Neural progenitor cell (in vitro differentiated cells): ENCODE data around the gene DPF3. TPM values are rescaled to one million over a fixed set of nuclear protein-coding genes. Genes with fewer than 3 reads are reported as not detected.

Experiments
- DNase-seq: peaks from one replicate; pipeline ENCODE4 v3.0.0-alpha.2; 2016; ENCODE audit warnings: low spot score
- H2AFZ ChIP-seq: fragments of 200-600 bp; sonication (generic); replicated peaks from 2 replicates; pipeline ENCODE4 v1.6.1; 2016; ENCODE audit warnings: antibody characterized with exemption
- H3F3A ChIP-seq: fragments of 200-600 bp; sonication (generic); 2 replicates; pipeline ENCODE4 v1.6.1; 2016; ENCODE audit warnings: antibody characterized with exemption, low read depth
- H3K27ac ChIP-seq: fragments of 200-600 bp; sonication (generic); 2 replicates; pipeline ENCODE4 v1.5.1; 2016; ENCODE audit warnings: mild to moderate bottlenecking
- H3K27me3 ChIP-seq: fragments of 200-600 bp; sonication (generic); 2 replicates; pipeline ENCODE4 v1.6.1; 2016; ENCODE audit warnings: mild to moderate bottlenecking, moderate library complexity
- H3K36me3 ChIP-seq: fragments of 200-600 bp; sonication (generic); 2 replicates; pipeline ENCODE4 v1.5.1; 2016
- H3K4me1 ChIP-seq: fragments of 200-600 bp; sonication (generic); 2 replicates; pipeline ENCODE4 v1.6.1; 2016; ENCODE audit warnings: mixed run types
- H3K4me2 ChIP-seq: fragments of 200-600 bp; sonication (generic); 2 replicates; pipeline ENCODE4 v1.6.1; 2016
- H3K4me3 ChIP-seq: fragments of 200-600 bp; sonication (generic); 2 replicates; pipeline ENCODE4 v1.5.1; 2016
- H3K79me2 ChIP-seq: fragments of 200-600 bp; sonication (generic); 2 replicates; pipeline ENCODE4 v1.6.1; 2016; ENCODE audit warnings: low read depth
- H3K9ac ChIP-seq: fragments of 200-600 bp; sonication (generic); 2 replicates; pipeline ENCODE4 v1.6.1; 2016
- H3K9me3 ChIP-seq: fragments of 200-600 bp; sonication (generic); 2 replicates; pipeline ENCODE4 v1.5.1; 2016; ENCODE audit warnings: low read depth
- H4K20me1 ChIP-seq: fragments of 200-600 bp; sonication (generic); 2 replicates; pipeline ENCODE4 v1.6.1; 2016; ENCODE audit warnings: low read depth
- H3K27ac Mint-ChIP-seq: 3 replicates; pipeline ENCODE4 v1.8.0; 2021; ENCODE audit warnings: mixed read lengths
- H3K27me3 Mint-ChIP-seq: 2 replicates; pipeline ENCODE4 v1.8.0; 2022; ENCODE audit warnings: low read depth, mild to moderate bottlenecking, inconsistent platforms, moderate library complexity, mixed read lengths; ENCODE audit not compliant: insufficient read depth
- H3K36me3 Mint-ChIP-seq: 3 replicates; pipeline ENCODE4 v1.8.0; 2021; ENCODE audit warnings: mixed read lengths
- H3K4me1 Mint-ChIP-seq: 3 replicates; pipeline ENCODE4 v1.8.0; 2021; ENCODE audit warnings: mixed read lengths
- H3K4me3 Mint-ChIP-seq: 3 replicates; pipeline ENCODE4 v1.8.0; 2021; ENCODE audit warnings: mild to moderate bottlenecking, moderate library complexity, mixed read lengths
- H3K9me3 Mint-ChIP-seq: 3 replicates; pipeline ENCODE4 v1.8.0; 2020; ENCODE audit warnings: mixed read lengths
- EZH2 ChIP-seq: fragments of 200-600 bp; sonication (generic); IDR thresholded peaks from 2 replicates; pipeline ENCODE4 v1.6.1; 2017; ENCODE audit warnings: antibody characterized with exemption, mild to moderate bottlenecking, moderate library complexity
- EZH2phosphoT487 ChIP-seq: fragments of 200-600 bp; sonication (generic); IDR thresholded peaks from 2 replicates; pipeline ENCODE4 v1.6.1; 2017; ENCODE audit warnings: antibody characterized with exemption
- total RNA-seq: library from RNA; depleted of rRNA; stranded (reverse); fragments of >200 nt; gene quantifications from 2 replicates; pipeline ENCODE4 v1.2.3, GENCODE V29; 2015; ENCODE audit warnings: low replicate concordance
- TF ChIP-seq, protein P1 (sequence below): fragments of 200-600 bp; sonication (generic); IDR thresholded peaks from 2 replicates; pipeline ENCODE4 v1.5.1; 2017; ENCODE audit warnings: antibody characterized with exemption, mild to moderate bottlenecking

Gene DPF3
- total RNA-seq, 1 donor from 2014 or later: not detected

DNA sequence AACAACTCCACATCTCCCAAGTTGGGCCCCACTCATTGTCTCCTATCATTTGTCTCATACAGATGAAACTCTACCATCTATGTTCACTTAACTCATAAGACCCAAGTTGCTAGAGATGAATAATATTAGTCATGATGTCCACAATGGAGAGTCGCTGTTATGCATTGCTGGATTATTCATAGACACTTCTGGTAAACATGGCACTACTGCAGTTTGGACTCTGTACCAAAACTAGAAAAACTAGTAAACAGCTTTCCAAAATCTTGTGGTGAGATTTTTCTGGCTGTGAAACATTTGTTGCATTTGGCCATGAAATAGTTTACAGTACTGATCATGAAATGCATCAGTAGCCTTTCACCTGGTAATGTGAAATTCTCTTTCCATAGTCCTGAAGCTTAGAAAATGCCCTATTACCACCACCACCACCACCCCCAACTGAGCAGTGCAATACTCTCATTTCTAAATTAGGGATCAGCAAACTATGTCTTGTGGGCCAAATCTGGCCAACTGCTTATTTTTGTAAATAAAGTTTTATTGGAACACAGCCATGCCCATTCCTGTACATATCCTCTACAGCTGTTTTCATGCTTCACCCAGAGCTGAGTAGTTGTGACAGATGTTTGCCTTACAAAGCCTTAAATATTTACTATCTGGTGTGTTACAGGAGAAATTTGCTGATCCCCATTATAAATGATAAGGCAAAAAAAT lies 236.5 kb downstream of the DPF3 start:
- no peaks in the 10 kb centered on the region for H4K20me1 ChIP-seq

DNA sequence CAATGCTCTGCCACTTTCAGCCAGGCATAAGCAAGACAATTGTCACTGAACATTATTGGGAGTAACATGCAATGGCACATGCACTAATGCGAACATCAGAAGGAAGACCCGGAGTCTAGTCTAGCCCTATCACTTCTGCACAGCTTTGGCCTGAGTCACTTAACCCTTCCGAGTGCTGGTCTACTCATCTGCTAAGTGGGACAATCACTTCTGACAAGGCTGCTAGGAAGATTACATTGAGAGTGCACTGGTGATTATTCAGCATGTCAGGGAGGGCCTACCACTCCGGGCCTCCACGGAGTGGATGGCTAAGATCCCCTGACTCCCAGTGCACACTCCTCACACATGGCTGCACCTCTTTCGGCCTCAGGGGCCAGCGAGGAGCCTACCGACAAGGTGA lies 240.9 kb downstream of the DPF3 start:
- no peaks in the 10 kb centered on the region for H3F3A ChIP-seq
- H3K4me3 ChIP-seq: no peak overlapping the region
- H3K4me2 ChIP-seq: no peak overlapping the region
- H3K27ac ChIP-seq: no peak overlapping the region
- no peak overlapping the region for H3K4me3 Mint-ChIP-seq
- H3K36me3 ChIP-seq: no peaks in the 10 kb centered on the region
- H3K4me1 ChIP-seq: no peaks in the 10 kb centered on the region
- no peaks in the 10 kb centered on the region for H3K36me3 Mint-ChIP-seq
- H2AFZ ChIP-seq: no peak overlapping the region
- no peak overlapping the region for H3K9ac ChIP-seq
- no peaks in the 10 kb centered on the region for H3K9me3 Mint-ChIP-seq
- H3K9me3 ChIP-seq: no peaks in the 10 kb centered on the region
- H4K20me1 ChIP-seq: no peaks in the 10 kb centered on the region
- peaks cover 17% of the 10 kb centered on the region for H3K4me1 Mint-ChIP-seq
- H3K27me3 Mint-ChIP-seq: peaks cover 2% of the 10 kb centered on the region
- no peaks in the 10 kb centered on the region for H3K79me2 ChIP-seq
- no peaks in the 10 kb centered on the region for H3K27me3 ChIP-seq
- TF ChIP-seq, protein P1, sequence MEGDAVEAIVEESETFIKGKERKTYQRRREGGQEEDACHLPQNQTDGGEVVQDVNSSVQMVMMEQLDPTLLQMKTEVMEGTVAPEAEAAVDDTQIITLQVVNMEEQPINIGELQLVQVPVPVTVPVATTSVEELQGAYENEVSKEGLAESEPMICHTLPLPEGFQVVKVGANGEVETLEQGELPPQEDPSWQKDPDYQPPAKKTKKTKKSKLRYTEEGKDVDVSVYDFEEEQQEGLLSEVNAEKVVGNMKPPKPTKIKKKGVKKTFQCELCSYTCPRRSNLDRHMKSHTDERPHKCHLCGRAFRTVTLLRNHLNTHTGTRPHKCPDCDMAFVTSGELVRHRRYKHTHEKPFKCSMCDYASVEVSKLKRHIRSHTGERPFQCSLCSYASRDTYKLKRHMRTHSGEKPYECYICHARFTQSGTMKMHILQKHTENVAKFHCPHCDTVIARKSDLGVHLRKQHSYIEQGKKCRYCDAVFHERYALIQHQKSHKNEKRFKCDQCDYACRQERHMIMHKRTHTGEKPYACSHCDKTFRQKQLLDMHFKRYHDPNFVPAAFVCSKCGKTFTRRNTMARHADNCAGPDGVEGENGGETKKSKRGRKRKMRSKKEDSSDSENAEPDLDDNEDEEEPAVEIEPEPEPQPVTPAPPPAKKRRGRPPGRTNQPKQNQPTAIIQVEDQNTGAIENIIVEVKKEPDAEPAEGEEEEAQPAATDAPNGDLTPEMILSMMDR: no peak
- no peak for TF ChIP-seq EZH2
- no peak for TF ChIP-seq EZH2phosphoT487
- no peak overlapping the region for H3K27ac Mint-ChIP-seq
- DNase-seq: no peak

More for the DNA sequence above, 236.5 kb downstream of the DPF3 start:
- Histone ChIP-seq H3F3A (no peaks in the 10 kb centered on the region), H3K9ac (no peak overlapping the region), H3K79me2 (no peaks in the 10 kb centered on the region), H3K36me3 (no peaks in the 10 kb centered on the region), H3K27me3 (no peaks in the 10 kb centered on the region), H3K4me2 (no peak overlapping the region), H3K9me3 (no peaks in the 10 kb centered on the region), H3K4me1 (no peaks in the 10 kb centered on the region), H3K27ac (no peak overlapping the region), H2AFZ (no peak overlapping the region), H3K4me3 (no peak overlapping the region)
- Mint-ChIP-seq H3K4me1 (peaks cover 7% of the 10 kb centered on the region), H3K36me3 (no peaks in the 10 kb centered on the region), H3K9me3 (no peaks in the 10 kb centered on the region), H3K4me3 (no peak overlapping the region), H3K27ac (no peak overlapping the region), H3K27me3 (peaks cover 4% of the 10 kb centered on the region)
- TF ChIP-seq EZH2 (no peak), EZH2phosphoT487 (no peak)
- TF ChIP-seq, protein P1: no peak
- DNase-seq: no peak

DNA sequence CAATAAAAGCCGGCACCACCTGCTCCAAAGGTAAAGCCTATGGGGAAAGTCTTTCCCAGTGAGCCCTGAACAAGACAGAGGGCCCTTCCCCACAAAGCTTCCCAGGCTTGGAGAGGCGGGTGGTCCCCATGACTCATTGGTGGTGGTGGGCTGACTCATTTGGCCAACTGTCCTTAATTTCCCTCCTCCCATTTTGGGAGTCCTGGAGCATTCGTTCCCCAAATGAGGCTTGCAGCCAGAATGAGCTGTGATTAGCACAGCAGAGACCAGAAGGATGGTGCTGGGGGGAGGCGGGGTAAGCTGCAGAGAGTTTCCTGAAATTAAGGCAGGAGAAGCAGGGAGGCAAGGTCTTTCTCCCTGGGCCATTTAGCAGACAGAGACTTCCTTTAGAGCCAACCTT lies 241.7 kb downstream of the DPF3 start:
- Histone ChIP-seq H3K9ac (no peak overlapping the region), H3K79me2 (no peaks in the 10 kb centered on the region), H3K27me3 (no peaks in the 10 kb centered on the region), H4K20me1 (no peaks in the 10 kb centered on the region), H3K27ac (no peak overlapping the region), H2AFZ (no peak overlapping the region), H3F3A (no peaks in the 10 kb centered on the region), H3K4me3 (no peak overlapping the region), H3K4me1 (no peaks in the 10 kb centered on the region), H3K36me3 (no peaks in the 10 kb centered on the region), H3K4me2 (no peak overlapping the region), H3K9me3 (no peaks in the 10 kb centered on the region)
- H3K4me1 Mint-ChIP-seq: peaks cover 17% of the 10 kb centered on the region
- no peak overlapping the region for H3K27ac Mint-ChIP-seq
- TF ChIP-seq EZH2: no peak
- no peak for TF ChIP-seq EZH2phosphoT487
- DNase-seq: no peak
- no peaks in the 10 kb centered on the region for H3K9me3 Mint-ChIP-seq
- peaks cover 2% of the 10 kb centered on the region for H3K27me3 Mint-ChIP-seq
- H3K36me3 Mint-ChIP-seq: no peaks in the 10 kb centered on the region
- H3K4me3 Mint-ChIP-seq: no peak overlapping the region

DNA sequence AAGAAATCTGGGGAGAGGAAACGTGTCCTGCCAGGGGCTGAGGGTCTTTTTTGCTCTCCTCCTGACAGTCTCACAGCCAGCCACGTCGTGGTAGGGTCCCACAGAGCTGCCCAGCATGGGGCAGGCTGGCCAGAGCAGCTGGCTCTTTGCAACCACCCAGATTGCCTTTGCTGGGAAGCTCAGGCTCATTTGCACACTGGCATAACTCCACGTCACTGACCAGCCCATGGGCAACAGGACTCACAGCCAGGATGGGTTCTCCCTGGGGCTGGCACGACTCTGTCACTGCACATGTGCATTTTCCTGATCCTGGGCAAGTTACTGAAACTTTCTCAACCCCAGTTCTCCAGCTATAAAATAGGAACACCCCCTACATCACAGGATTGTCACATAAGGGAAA lies 242.2 kb downstream of the DPF3 start:
- no peak overlapping the region for H2AFZ ChIP-seq
- H3K9ac ChIP-seq: no peak overlapping the region

More for the DNA sequence above, 242.2 kb downstream of the DPF3 start:
- Mint-ChIP-seq H3K4me1 (peaks cover 17% of the 10 kb centered on the region), H3K27me3 (peaks cover 2% of the 10 kb centered on the region), H3K36me3 (no peaks in the 10 kb centered on the region), H3K9me3 (no peaks in the 10 kb centered on the region), H3K27ac (no peak overlapping the region), H3K4me3 (no peak overlapping the region)
- Histone ChIP-seq H3K36me3 (no peaks in the 10 kb centered on the region), H4K20me1 (no peaks in the 10 kb centered on the region), H3F3A (no peaks in the 10 kb centered on the region), H3K4me1 (no peaks in the 10 kb centered on the region), H3K79me2 (no peaks in the 10 kb centered on the region), H3K9me3 (no peaks in the 10 kb centered on the region), H3K27ac (no peak overlapping the region), H3K4me3 (no peak overlapping the region), H3K27me3 (no peaks in the 10 kb centered on the region), H3K4me2 (no peak overlapping the region)
- DNase-seq: no peak
- TF ChIP-seq, protein P1: no peak
- TF ChIP-seq EZH2phosphoT487: no peak
- TF ChIP-seq EZH2: no peak
